ENCODE data around the gene ZNF850.

Gene ZNF850

DNA sequence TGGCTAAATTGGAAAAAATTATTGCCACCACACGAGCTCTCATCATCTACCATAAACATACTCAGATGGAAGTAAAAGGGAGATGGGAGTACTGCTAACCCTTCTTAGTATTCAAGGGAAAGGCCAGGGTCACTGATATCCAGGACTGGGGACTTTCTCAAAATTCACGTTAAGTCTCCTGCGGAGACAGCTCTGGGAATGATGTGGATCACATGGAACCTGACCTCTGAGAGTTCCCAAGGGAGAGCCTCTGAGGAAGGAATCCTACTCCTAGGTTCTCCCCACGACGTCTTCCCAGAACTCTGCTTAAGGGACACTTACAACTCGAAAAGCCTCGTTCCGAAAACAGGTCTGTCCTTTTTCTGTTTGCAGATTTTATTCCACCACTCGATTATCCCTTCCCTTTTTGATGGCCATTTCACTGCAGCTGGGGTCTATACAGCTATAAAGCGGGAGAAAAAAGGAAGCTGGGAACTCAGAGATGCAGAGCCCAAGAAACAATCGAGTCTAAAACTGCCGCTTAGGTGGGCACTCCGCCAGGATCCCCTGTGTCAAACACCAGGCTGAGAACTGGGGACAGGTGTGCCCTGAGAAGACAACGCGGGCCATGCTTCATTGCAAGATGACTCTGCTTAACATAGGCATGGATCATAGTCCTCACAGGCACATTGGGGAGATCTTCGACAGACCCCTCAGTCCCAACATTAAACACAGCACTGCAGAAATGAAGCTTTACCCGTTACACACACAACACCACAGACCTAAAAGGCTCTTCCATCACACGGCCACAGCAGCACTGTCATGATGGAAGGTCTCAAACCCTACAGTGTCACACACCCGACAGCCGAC is 86.0 kb downstream of the ZNF850 start:
- DNase-seq: peak; percentile 7
- H3K9me3 ChIP-seq: no peaks in the 10 kb centered on the region; the same call in 1 of the 2 replicates
- H3K4me3 ChIP-seq (ENCODE audit: low read depth, low read length): peak overlapping the region; percentile 80
- TF ChIP-seq, protein P1, sequence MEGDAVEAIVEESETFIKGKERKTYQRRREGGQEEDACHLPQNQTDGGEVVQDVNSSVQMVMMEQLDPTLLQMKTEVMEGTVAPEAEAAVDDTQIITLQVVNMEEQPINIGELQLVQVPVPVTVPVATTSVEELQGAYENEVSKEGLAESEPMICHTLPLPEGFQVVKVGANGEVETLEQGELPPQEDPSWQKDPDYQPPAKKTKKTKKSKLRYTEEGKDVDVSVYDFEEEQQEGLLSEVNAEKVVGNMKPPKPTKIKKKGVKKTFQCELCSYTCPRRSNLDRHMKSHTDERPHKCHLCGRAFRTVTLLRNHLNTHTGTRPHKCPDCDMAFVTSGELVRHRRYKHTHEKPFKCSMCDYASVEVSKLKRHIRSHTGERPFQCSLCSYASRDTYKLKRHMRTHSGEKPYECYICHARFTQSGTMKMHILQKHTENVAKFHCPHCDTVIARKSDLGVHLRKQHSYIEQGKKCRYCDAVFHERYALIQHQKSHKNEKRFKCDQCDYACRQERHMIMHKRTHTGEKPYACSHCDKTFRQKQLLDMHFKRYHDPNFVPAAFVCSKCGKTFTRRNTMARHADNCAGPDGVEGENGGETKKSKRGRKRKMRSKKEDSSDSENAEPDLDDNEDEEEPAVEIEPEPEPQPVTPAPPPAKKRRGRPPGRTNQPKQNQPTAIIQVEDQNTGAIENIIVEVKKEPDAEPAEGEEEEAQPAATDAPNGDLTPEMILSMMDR (IDR thresholded peaks at IDR 0.05; ENCODE audit: low read depth, low read length): no peak
- H3K4me1 ChIP-seq: no peaks in the 10 kb centered on the region; the same call in 1 of the 2 replicates
- H3K36me3 ChIP-seq: peaks cover 23% of the 10 kb centered on the region
- H3K27me3 ChIP-seq: no peaks in the 10 kb centered on the region

DNA sequence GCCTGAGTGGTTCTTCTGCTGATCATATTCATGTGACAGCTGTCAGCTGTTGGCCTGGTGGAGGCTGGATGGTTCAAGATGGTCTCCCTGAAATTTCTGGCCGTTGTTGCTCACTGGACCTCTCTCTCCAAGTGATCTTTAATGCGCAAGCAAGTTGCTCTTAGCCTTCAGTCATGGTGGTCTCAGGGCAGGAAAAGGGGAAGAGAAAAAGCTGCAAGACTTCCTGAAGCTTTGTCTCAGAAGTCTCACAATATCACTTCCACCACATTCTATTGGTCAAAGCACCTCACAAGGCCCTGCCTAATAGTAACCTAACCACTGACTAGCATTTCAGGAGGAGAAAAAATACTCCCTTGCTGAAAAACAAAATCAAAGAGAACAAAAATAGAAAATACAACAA is 86.8 kb downstream of the ZNF850 start:
- peaks cover 15% of the 10 kb centered on the region for H3K36me3 ChIP-seq
- DNase-seq: no peak
- H3K27me3 ChIP-seq: no peaks in the 10 kb centered on the region
- no peaks in the 10 kb centered on the region; the same call in 1 of the 2 replicates for H3K4me1 ChIP-seq
- H3K9me3 ChIP-seq: no peaks in the 10 kb centered on the region; the same call in 1 of the 2 replicates
- TF ChIP-seq, protein P1 (IDR thresholded peaks at IDR 0.05; ENCODE audit: low read depth, low read length): no peak
- H3K4me3 ChIP-seq (ENCODE audit: low read depth, low read length): no peak overlapping the region

DNA sequence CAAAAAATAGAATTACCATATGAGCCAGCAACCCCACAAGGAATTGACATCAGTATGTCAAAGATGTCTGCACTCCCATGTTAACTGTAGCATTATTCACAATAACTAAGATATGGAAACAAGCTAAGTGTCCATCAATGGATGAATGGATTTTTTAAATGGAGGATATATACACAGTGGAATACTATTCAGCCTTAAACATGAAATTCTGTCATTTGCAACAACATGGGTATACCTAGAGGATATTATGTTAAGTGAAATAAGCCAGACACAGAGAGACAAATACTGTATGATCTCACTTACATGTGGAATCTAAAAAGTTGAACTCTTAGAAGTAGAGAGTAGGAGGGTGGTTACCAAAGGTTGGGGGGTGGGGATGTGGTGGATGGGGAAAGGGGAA is 93.2 kb downstream of the ZNF850 start:
- Histone ChIP-seq H3K27me3 (no peaks in the 10 kb centered on the region), H3K4me1 (no peaks in the 10 kb centered on the region), H3K36me3 (peaks cover 12% of the 10 kb centered on the region), H3K4me3 (ENCODE audit: low read depth, low read length) (no peak overlapping the region), H3K9me3 (no peaks in the 10 kb centered on the region; the same call in 1 of the 2 replicates)
- no peak for DNase-seq
- TF ChIP-seq, protein P1 (IDR thresholded peaks at IDR 0.05; ENCODE audit: low read depth, low read length): no peak

DNA sequence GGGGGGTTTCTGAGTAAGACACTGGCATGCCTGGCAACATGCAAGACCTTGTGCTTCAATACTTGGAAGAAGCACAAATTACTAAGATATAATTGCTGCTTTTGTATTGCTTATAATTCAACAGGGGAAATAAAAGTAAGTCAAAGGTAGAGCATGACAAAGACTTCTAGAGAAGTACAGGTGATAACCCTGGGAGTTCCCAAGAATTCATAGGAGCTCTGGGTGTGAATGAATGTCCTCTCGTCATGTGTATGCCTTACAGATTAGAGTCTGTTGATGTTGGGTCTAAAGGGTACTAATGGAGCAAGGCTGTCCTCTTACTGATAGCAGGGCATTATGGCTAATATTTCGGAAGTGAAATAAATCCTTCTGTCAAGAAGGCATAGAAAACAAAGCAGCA is 98.4 kb downstream of the ZNF850 start:
- peaks cover 9% of the 10 kb centered on the region for H3K36me3 ChIP-seq
- H3K4me1 ChIP-seq: no peaks in the 10 kb centered on the region
- H3K4me3 ChIP-seq (ENCODE audit: low read depth, low read length): no peak overlapping the region
- H3K9me3 ChIP-seq: no peaks in the 10 kb centered on the region; the same call in 1 of the 2 replicates
- H3K27me3 ChIP-seq: no peaks in the 10 kb centered on the region
- DNase-seq: no peak
- TF ChIP-seq, protein P1 (IDR thresholded peaks at IDR 0.05; ENCODE audit: low read depth, low read length): no peak

DNA sequence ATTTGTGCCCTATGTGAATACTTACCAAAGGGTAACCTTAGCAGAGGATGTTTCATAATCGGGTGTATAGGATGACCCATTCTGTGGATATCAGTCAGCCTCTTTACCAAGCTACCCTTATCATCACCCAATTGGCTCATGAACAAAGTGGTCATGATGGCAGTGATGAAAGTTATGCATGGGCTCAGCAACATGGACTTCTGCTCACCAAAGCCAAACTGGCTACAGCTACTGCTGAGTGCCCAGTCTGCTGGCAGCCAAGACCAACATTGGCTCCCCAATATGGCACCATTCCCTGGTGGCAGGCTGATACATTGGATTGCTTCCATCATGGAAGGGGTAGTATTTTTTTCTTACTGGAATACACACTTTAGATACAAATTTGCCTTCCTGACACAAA is 100.2 kb downstream of the ZNF850 start:
- H3K4me1 ChIP-seq: no peaks in the 10 kb centered on the region
- H3K4me3 ChIP-seq (ENCODE audit: low read depth, low read length): no peak overlapping the region
- H3K9me3 ChIP-seq: no peaks in the 10 kb centered on the region; the same call in 1 of the 2 replicates
- H3K36me3 ChIP-seq: no peaks in the 10 kb centered on the region; the same call in 1 of the 2 replicates
- DNase-seq: no peak
- no peaks in the 10 kb centered on the region for H3K27me3 ChIP-seq
- TF ChIP-seq, protein P1 (IDR thresholded peaks at IDR 0.05; ENCODE audit: low read depth, low read length): no peak

DNA sequence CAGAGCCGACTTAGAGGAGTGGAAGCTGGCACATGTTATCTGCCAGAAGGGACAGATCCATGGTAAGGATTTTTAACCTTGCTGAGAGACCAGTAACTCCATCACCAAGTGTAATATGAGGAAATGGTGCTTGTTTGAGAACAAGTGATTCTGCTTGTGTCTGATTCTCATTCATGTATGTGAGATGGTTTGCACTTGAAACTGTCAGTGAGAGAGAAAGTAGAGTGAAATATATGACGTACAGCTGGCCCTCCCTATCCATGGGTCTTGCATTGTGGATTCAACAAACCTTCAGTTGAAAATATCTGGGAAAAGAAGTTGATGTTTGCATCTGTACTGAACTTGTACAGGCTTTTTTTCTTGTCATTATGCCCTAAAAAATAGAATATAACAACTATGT is 104.0 kb downstream of the ZNF850 start:
- Histone ChIP-seq H3K9me3 (no peaks in the 10 kb centered on the region), H3K36me3 (no peaks in the 10 kb centered on the region; the same call in 1 of the 2 replicates), H3K27me3 (no peaks in the 10 kb centered on the region), H3K4me3 (ENCODE audit: low read depth, low read length) (no peak overlapping the region), H3K4me1 (no peaks in the 10 kb centered on the region)
- TF ChIP-seq, protein P1 (IDR thresholded peaks at IDR 0.05; ENCODE audit: low read depth, low read length): no peak
- no peak for DNase-seq

Measured in BE2C (cell line).